ENCODE results near the gene ZBTB33.

ZBTB33 gene

GRCh38 chrX:120250522-120251271, at the start of gene ZBTB33:
Gene ZBTB33 (plus strand): TSS chrX:120250812. CDS start chrX:120253416, 2,604 bp downstream.
- DNase-seq (ENCODE audit: low spot score), result peak; percentile 90

GRCh38 chrX:120200851-120201250, 49.8 kb upstream of the ZBTB33 start:
- no peak for DNase-seq (ENCODE audit: low spot score)

GRCh38 chrX:120205816-120206753, 44.5 kb upstream of the ZBTB33 start:
- no peak for DNase-seq (ENCODE audit: low spot score)

DNA sequence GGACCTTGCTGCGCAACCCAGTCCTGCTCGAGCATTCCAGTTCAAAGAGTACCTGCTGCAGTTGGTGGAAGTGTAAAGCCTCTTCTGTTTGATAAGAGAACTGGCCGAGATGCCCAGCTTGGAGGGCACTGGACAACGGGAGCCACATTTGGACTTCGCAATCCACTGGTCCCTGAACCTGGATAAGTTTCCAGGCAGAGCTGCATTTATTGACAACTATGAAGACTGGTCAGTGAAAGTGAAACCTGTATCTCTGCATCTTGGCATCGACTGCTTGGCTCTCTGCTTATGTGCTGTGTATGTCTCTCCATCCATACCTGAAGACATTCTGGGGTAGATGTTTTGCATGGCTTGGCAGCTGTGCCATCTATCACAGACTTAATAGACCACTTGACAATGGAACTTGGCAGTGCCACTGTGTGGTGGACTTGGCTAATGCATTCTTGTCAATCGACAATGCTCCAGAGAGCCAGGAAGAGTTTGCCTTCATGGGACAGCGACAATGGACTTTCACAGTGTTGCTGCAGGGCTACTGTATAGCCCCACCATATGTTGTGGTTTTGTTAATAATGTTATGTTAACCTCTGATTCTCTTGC, 43.5 kb upstream of the ZBTB33 start:
- peak; percentile 40 for DNase-seq (ENCODE audit: low spot score)

- DNase-seq (ENCODE audit: low spot score), result peak; percentile 46
Measured at GRCh38 chrX:120213438-120214265, 37.0 kb upstream of the ZBTB33 start.

DNA sequence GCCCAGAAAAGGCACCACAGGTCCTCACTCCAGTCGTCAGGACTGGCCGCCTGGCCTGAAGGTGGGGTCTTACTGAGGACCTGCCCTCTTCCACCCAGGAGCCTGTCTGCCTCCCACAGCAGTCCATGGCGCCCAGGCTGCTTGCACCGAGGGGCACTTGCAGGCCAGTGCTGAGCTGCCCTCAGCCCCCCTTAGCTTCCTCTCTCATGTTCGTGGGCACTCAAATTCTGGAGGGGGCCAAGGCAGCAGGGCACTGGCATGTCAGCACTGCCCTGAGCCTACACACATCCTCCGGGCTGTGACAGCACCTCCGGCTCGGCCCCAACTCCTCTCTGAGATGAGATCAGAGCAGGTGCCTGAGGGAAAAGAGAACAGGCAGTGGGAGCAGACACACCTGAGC, 27.2 kb upstream of the ZBTB33 start:
- no peak for DNase-seq (ENCODE audit: low spot score)

- no peak for DNase-seq (ENCODE audit: low spot score)
Measured at GRCh38 chrX:120224388-120224787, 26.2 kb upstream of the ZBTB33 start.

GRCh38 chrX:120228187-120228908, 22.3 kb upstream of the ZBTB33 start:
- no peak for DNase-seq (ENCODE audit: low spot score)

- no peak for DNase-seq (ENCODE audit: low spot score)
Measured at GRCh38 chrX:120235284-120235683, 15.3 kb upstream of the ZBTB33 start.

GRCh38 chrX:120236687-120237479, 13.7 kb upstream of the ZBTB33 start:
- no peak for DNase-seq (ENCODE audit: low spot score)

- no peak for DNase-seq (ENCODE audit: low spot score)
Measured at GRCh38 chrX:120238933-120239332, 11.7 kb upstream of the ZBTB33 start.

DNA sequence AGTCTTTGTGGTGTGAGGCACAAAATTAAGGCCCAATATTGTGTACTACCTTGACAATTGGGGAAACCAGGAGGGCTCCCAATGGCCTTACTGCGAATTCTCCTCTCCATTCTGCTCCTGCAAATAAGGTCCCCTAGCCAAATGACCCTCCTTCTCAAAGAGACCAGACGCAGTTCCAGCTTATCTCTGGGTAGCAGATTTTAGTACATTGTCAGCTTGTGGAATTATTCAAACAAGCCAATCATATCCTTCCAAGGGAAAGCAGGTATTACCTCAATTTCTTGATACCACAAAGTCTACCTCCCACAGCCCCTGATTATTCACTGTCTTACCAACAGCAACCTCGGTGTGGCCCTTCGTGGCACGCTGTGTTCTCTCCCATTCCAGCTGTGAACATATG, 7.8 kb upstream of the ZBTB33 start:
- no peak for DNase-seq (ENCODE audit: low spot score)

GRCh38 chrX:120244395-120244734, 6.2 kb upstream of the ZBTB33 start:
- DNase-seq (ENCODE audit: low spot score), result no peak

GRCh38 chrX:120244735-120245498, 5.7 kb upstream of the ZBTB33 start:
- peak; percentile 57 for DNase-seq (ENCODE audit: low spot score)

GRCh38 chrX:120251471-120252011, 929 bp downstream of the ZBTB33 start:
- DNase-seq (ENCODE audit: low spot score), result peak; percentile 31

DNA sequence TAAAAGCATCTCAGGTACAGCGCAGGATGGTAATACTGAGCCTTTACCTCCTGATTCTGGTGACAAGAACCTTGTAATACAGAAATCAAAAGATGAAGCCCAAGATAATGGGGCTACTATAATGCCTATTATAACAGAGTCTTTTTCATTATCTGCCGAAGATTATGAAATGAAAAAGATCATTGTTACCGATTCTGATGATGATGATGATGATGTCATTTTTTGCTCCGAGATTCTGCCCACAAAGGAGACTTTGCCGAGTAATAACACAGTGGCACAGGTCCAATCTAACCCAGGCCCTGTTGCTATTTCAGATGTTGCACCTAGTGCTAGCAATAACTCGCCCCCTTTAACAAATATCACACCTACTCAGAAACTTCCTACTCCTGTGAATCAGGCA, 3.2 kb downstream of the ZBTB33 start:
- no peak for DNase-seq (ENCODE audit: low spot score)

- no peak for DNase-seq (ENCODE audit: low spot score)
Measured at GRCh38 chrX:120260369-120260768, 9.8 kb downstream of the ZBTB33 start.

DNA sequence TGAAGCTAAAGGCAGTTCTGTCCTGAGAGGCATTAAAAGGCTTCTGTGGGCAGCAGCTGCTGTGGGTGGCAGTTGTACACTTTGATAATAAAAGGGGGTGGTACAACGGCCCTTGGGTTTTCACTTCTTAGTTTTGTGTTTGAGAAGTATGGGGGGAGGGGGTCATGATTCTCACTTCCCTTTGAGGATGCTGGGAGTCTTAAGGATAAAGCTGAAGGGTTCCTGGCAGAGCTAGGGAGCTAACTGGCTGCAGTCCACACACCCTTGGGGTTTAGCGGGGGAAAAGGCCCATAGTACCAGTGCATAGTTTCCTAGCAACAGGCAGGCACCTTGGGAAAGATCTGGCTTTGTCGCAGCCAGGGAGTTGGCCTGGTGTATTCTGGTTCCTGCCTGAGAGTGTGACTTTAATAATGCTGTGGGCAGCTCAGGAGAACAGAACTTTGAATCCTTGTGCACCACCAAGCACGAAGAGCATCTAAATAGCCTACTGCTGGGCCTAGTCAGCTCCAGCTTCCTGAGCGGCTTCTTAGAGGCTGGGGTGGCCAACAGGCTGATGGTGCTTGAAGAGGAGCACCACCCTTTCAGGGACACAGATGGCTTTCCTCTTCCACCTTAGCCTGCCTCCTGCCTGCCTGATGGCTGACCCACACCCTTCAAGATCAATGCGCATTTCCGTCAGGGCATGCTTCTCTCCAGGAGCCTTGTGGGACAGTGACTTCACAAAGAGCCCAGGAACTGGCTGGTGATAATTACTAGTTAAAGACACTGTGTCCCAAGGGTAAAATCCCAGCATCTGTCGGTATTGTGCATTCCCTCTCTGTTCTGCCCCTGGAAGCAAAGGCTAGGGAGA, 12.5 kb downstream of the ZBTB33 start:
- peak; percentile 38 for DNase-seq (ENCODE audit: low spot score)

Measured in globus pallidus (tissue), 1 donor.